ENCODE results near the gene SNAPC5.
"Not testable (repeated sequence)": the region's sequence is repeated elsewhere in the genome, so short reads cannot be mapped to it uniquely, and the experiment has no call there.

The SNAPC5 gene

GRCh38 chr15:66489179-66489791 lies 8.3 kb downstream of the SNAPC5 start:
- no peak for DNase-seq

GRCh38 chr15:66488525-66488924 lies 9.0 kb downstream of the SNAPC5 start:
- no peak for DNase-seq

GRCh38 chr15:66486887-66487286 lies 10.7 kb downstream of the SNAPC5 start:
- DNase-seq: no peak

- no peak for DNase-seq
Measured at GRCh38 chr15:66484539-66485112, 12.9 kb downstream of the SNAPC5 start.

- no peak for DNase-seq
Measured at GRCh38 chr15:66483131-66483566, 14.4 kb downstream of the SNAPC5 start.

- no peak for DNase-seq
Measured at GRCh38 chr15:66482539-66482938, 15.0 kb downstream of the SNAPC5 start.

- DNase-seq: no peak
Measured at GRCh38 chr15:66481107-66481856, 16.3 kb downstream of the SNAPC5 start.

GRCh38 chr15:66480267-66480666 lies 17.3 kb downstream of the SNAPC5 start:
- no peak for DNase-seq

GRCh38 chr15:66477011-66477410 lies 20.6 kb downstream of the SNAPC5 start:
- DNase-seq: no peak

- DNase-seq: no peak
Measured at GRCh38 chr15:66476535-66476934, 21.0 kb downstream of the SNAPC5 start.

- DNase-seq: no peak
Measured at GRCh38 chr15:66474963-66475362, 22.6 kb downstream of the SNAPC5 start.

GRCh38 chr15:66474135-66474534 lies 23.4 kb downstream of the SNAPC5 start:
- DNase-seq: no peak

- no peak for DNase-seq
Measured at GRCh38 chr15:66472176-66472999, 25.2 kb downstream of the SNAPC5 start.

- not testable (repeated sequence) for DNase-seq
Measured at GRCh38 chr15:66470825-66471224, 26.7 kb downstream of the SNAPC5 start.

GRCh38 chr15:66467162-66468040 lies 30.2 kb downstream of the SNAPC5 start:
- DNase-seq: not testable (repeated sequence)

- not testable (repeated sequence) for DNase-seq
Measured at GRCh38 chr15:66465294-66465693, 32.3 kb downstream of the SNAPC5 start.

- DNase-seq: no peak
Measured at GRCh38 chr15:66462627-66463026, 34.9 kb downstream of the SNAPC5 start.

- DNase-seq: no peak
Measured at GRCh38 chr15:66461917-66462316, 35.6 kb downstream of the SNAPC5 start.

GRCh38 chr15:66461294-66461693 lies 36.3 kb downstream of the SNAPC5 start:
- not testable (repeated sequence) for DNase-seq

- DNase-seq: no peak
Measured at GRCh38 chr15:66459818-66460615, 37.5 kb downstream of the SNAPC5 start.

GRCh38 chr15:66456211-66456610 lies 41.4 kb downstream of the SNAPC5 start:
- DNase-seq: no peak

Data from NCI-H1436 treated with DMSO at 0.1 percent for 48 hours (cell line).